ENCODE data around the gene ZBTB11.

GRCh38 chr3:101673953-101674352, 3.0 kb downstream of the ZBTB11 start:
- TF ChIP-seq CTCF (IDR thresholded peaks at IDR 0.05 in 8 of 11, conservative IDR thresholded peaks at IDR 0.05 in 3 of 11) (no peak), POLR2AphosphoS5 (IDR thresholded peaks at IDR 0.05) (no peak), POLR2A (IDR thresholded peaks at IDR 0.05) (no peak)
